GM12873 (cell line): Measurements from ENCODE around the gene TAGLN.

Source experiments
- TF ChIP-seq, protein P1 (sequence below): IDR thresholded peaks from 2 replicates; pipeline ENCODE4 v1.5.1; 2012; ENCODE audit warnings: low read depth, mild to moderate bottlenecking, moderate library complexity, low read length, control low read depth; ENCODE audit not compliant: insufficient read depth; ENCODE audit errors: missing control alignments

Gene TAGLN

GRCh38 chr11:117199053-117199915 lies at the start of gene TAGLN:
TSS of gene TAGLN (plus strand) at chr11:117199370. CDS start at chr11:117203014, 3,644 bp downstream.
- TF ChIP-seq, protein P1, sequence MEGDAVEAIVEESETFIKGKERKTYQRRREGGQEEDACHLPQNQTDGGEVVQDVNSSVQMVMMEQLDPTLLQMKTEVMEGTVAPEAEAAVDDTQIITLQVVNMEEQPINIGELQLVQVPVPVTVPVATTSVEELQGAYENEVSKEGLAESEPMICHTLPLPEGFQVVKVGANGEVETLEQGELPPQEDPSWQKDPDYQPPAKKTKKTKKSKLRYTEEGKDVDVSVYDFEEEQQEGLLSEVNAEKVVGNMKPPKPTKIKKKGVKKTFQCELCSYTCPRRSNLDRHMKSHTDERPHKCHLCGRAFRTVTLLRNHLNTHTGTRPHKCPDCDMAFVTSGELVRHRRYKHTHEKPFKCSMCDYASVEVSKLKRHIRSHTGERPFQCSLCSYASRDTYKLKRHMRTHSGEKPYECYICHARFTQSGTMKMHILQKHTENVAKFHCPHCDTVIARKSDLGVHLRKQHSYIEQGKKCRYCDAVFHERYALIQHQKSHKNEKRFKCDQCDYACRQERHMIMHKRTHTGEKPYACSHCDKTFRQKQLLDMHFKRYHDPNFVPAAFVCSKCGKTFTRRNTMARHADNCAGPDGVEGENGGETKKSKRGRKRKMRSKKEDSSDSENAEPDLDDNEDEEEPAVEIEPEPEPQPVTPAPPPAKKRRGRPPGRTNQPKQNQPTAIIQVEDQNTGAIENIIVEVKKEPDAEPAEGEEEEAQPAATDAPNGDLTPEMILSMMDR: no peak

- TF ChIP-seq, protein P1: no peak
Measured at GRCh38 chr11:117152066-117152465, 47.1 kb upstream of the TAGLN start.

- TF ChIP-seq, protein P1: no peak
Measured at GRCh38 chr11:117154468-117154867, 44.7 kb upstream of the TAGLN start.

DNA sequence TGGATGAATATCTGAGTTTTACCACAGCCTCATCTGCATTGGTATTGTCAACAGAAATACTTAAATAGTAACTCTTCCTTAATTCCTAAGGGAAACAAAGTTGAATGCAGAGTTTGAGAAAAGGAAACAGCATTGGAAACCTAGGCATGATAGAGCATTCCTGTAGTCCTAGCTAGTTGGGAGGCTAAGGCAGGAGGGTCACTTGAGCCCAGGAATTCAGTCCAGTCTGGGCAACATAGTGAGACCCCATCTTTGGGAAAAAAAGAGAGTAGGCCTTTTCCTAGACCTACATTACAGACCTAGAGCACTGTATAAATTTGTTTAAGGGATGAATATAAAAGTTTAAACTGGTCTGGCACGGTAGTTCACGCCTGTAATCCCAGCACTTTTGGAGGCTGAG lies 41.7 kb upstream of the TAGLN start:
- TF ChIP-seq, protein P1: no peak

DNA sequence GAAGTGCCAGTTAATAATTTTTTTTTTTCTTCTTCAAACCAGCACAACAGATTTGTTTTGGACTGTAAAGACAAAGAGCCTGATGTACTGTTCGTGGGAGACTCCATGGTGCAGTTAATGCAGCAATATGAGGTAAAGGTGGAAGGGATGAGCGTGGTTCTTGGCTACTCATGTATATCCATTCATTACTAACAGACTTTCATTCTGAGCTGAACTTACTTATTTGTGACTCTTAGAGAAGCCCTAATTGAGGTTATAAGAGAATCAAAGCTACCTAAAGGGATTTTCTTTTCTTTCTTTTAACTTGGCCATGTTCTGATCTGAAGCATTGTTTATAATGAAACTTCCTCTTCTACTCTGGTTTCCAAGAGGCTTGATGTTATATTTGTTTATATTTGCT lies 39.3 kb upstream of the TAGLN start:
- TF ChIP-seq, protein P1: no peak

DNA sequence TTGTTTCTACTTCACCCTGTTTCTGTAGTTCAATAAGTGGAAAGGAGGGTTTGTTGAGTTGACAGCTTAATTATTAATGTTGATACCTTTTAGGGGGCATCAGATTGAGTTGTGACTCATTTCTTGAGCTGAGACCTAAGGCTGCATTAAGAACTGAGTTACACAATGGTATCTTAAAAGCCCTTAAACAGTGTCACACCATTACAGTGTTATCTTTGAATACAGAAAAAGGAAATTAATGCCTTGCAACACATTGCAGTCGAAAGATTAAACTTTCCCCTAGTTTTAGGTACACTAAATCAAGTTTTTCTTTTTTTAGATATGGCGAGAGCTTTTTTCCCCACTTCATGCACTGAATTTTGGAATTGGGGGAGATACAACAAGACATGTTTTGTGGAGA lies 38.3 kb upstream of the TAGLN start:
- TF ChIP-seq, protein P1: no peak

GRCh38 chr11:117166491-117166890 lies 32.7 kb upstream of the TAGLN start:
- TF ChIP-seq, protein P1: no peak
